KBM-7 (cell line): ENCODE data around the gene SMPD3.

Experiments
- DNase-seq: peaks from one replicate; pipeline ENCODE4 v3.0.0-alpha.2; 2015
- in situ Hi-C: fragments of 300-500 bp; cut with MboI; formaldehyde crosslinking; loops from 2 replicates; pipeline ENCODE4 v1.14.3; 2020; ENCODE audit warnings: low sequenced_read_pairs, low pct_unique_long_range_greater_than_20kb, mixed read lengths

SMPD3 gene

DNA sequence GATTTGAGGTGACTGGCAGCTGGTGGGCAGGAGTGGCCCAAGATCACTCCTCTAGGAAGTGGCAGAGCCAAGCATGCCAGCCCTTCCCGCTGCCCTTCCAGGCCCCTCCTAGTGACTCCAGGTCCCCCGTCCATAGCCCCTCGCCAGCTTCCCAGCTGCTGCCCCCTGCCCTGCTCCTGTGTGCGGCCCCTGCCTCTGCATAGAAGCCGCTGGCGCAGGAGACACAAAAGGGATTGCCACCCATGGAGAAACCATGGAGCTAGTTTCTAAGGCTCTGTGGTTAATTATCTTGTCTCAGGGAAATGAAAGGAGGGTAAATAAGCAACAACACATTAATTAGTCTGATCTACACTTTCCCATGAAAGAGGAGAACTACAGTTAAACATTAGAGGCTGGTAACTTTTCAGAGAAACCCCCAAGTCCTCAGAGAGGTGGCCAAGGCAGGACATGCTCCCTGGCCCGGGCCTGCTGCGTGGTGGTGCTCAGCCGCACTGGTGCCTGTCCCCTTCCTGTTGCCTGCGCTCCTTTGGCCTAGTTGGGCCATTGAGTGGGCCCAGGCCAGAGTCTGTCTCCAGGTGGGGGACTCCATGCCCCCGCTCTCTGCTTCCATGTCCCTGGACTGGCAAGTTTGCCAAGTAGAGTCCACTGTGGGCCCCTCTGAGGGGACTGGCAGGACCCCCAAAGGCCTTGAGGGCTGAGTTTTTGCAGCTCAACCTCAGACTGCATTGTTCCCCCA, 72.3 kb downstream of the SMPD3 start:
- DNase-seq = no peak
- in situ Hi-C loops = no loop called here

DNA sequence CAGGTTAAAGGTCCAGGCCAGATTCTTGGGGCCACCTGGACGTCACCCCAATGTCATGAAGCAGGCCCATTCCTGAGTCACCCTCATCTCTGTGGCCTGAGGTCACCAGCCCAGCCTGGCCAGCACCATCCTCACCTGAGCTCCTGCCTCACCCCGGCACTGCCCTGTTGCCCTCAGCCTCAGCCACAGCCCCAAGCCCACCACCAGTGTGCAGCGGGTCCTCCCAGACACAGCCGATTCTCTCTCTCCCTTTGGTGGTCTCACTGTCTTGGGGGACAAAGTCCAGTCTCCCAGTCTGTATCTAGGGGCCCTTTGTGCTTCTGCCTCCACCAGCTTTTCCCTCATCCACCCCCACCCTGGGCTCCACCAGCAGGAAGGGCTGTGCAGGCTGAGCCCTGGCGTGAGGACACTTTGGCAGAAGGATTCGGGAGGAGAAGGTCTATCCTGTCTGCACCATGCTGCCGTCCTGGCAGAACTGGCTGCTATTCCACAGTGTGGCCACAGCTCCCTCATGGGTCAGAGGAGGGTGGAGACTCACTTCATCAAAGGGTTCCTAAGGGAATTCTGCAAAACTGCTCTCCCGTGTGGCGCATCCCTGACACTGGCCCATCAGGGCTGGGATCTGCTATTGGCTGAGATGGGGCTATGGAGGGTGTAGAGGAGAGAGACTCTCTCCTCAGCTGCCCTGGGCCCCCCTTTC, 73.2 kb downstream of the SMPD3 start:
- no peak for DNase-seq
- in situ Hi-C loops = no loop called here

DNA sequence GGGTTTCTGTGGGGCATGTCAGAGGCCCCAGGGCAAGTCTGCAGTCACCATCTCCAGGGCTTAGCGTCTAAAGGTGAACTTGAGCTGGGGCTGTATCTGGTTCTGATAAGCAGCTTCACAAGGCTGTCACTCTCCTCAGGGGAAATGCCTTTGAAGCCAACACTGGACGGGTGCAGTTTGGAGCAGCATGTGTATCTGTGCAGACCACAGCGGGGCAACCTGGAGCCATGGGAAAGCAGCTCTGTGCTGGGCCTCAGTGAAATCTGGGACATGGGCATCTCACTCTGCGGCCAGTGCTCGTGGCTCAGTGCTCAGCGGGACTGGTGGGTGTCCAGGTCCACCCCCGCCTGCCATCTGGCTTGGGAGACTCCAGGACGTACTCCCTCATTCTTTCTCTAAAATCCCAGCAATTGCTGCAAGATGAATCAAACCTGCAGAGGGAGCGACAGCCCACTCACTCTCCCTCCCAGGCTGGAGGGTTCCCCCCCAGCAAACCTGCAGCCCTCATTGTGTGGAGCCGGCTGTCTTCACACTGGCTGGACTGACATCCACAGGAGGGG, 74.0 kb downstream of the SMPD3 start:
- in situ Hi-C loops = no loop called here
- no peak for DNase-seq

DNA sequence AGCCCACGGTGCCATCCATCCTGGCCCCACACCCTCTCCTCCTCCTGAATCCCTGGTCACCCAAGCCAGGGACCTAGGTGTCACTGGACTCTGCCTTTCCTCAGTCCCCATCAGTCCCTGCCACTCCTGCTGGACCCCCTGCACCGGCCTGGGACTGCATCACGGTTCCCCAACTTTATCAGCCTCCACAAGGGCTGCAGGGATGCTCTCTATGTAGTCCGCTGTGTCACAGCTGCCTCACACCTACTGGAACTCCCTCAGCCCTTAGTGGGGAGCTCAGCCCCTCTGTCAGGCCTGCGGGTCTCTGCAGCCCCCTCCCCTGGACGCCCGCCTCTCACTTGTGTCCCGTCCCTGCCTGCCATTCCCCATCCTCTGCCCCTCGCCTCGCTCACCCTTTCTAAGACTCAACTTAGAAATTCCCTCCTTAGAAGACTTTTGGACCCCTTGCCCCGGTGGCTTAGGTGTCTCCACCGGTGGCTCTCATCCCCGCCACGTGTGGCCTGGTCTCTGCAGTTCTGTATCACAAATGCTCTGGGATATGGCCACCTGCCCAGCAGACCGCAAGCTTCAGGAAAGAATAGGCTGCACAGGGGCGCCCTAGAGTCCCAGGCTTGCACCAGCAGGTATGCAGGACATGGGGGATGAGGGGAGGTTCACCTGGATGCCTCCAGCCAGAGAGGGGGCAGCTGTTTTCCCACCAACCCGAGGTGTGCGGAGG, 74.6 kb downstream of the SMPD3 start:
- in situ Hi-C loops = no loop called here
- no peak for DNase-seq

DNA sequence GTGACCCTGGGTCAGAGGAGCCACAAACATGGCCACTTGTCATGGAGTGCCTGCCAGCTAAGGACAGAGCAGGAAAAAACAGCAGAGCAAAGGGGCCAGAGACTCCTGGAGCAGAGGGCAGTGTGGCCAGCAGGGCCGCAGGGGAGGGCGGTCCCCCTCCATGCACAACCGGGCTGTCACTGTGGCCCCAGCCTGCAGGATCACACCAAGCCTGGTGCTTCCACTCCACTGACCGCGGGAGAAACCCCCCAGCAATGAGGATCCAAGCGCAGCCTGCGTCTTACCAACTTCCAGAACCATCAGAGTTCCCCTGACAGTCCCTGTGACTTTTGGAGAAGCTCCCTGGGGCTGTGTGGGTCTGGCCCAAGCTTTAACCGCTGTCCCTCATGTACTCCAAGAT, 75.5 kb downstream of the SMPD3 start:
- in situ Hi-C loops = no loop called here
- DNase-seq = no peak

DNA sequence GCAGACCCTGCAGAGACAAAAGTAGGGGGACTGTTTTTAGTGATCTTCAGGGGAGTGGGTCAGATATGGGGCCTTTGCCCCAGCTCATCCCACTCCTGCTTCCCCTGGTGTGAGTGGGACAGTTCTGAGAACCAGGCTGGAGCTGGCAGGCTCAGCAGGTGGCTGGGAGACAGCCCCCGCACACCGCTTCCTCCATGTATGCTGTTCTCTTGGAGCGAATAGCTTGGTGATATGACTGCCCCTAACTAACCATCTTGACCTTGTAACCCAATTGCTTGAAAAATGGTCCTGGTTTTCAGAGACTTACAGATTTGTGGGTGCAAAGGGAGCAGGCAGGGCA, 76.0 kb downstream of the SMPD3 start:
- DNase-seq = no peak
- in situ Hi-C loops = no loop called here

DNA sequence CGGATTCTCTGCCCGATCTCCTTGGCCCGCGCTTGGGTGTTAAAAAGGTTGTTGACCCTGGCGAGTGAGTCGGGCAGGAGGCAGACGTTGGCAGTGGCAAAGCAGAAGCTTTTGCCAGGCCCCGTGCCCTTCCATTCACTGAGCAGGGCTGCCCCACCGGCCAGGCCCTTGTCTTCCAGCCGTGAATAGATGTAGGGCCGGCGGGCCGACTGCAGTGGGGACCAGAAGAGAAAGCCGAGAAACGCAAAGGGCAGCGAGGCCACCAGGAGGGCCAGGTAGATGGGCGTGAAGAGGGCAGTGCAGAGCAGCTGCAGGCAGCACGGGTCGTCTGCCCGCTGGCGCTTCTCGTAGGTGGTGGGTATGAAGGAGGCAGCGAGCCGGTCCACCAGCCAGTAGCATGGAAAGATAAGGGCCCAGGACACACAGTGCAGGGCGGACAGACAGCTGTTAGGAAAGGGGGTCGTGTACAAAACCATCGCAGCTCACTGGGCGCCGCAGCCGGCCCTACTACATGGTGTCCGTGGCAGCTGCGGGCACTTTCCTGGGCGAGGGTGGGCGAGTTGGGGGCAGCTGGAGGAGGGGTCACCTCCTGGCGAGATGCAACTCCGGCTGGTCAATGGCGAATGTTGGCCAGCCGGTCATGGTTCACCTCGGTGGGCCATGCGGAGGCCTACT, 76.5 kb downstream of the SMPD3 start:
- DNase-seq = no peak
- in situ Hi-C loops = no loop called here

DNA sequence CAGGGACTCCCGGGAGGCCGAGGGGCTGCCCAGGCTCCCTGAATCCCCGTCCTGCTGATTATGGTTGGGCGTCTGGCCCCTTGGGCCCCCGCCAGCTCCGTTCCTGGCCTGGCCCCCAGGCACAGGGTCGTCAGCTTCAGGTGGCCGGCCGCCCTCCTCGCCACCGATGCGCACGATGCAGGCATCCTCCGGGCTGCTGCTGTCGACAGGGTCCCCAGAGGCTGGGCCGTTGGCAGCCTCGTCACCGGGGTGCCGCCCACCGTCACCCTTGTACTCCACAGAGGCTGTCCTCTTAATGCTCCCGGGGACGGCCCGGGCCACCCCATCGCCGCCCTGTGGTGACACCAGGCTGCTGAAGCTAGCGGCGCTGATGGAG, 77.0 kb downstream of the SMPD3 start:
- in situ Hi-C loops = no loop called here
- DNase-seq = no peak

DNA sequence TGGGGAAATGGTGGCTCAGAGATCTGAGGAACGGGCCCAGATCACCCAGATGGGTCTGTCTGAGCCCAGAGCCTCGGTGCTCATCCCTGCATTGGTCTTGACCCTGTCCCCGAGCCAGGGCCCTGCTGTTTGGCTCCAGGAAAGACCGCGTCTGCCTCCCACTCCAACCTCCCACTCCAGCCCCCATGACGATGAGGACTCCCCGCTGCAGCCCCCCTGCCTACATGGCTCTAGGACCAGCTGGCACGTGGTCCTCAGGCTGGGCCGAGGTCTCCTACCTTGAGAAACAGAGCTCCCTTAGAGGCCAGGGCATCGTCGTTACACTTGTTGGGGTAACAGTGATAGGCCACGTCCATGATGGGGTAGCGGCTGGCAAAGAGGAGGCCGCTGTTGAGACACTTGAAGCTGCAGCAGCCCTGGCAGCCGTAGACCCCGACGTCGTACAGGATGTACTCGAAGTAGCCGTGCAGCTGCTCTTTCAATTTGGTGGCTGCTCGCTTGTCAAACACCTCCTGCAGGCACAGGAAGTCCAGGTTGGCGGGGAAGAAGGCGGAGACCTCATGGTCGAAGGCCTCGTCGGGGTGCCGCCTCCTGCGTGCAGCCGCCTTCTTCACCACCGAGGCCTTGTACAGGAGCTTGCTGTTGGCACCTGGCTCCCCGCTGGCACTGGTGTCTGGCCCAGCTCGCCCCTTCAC, 77.6 kb downstream of the SMPD3 start:
- in situ Hi-C loops = no loop called here
- no peak for DNase-seq

DNA sequence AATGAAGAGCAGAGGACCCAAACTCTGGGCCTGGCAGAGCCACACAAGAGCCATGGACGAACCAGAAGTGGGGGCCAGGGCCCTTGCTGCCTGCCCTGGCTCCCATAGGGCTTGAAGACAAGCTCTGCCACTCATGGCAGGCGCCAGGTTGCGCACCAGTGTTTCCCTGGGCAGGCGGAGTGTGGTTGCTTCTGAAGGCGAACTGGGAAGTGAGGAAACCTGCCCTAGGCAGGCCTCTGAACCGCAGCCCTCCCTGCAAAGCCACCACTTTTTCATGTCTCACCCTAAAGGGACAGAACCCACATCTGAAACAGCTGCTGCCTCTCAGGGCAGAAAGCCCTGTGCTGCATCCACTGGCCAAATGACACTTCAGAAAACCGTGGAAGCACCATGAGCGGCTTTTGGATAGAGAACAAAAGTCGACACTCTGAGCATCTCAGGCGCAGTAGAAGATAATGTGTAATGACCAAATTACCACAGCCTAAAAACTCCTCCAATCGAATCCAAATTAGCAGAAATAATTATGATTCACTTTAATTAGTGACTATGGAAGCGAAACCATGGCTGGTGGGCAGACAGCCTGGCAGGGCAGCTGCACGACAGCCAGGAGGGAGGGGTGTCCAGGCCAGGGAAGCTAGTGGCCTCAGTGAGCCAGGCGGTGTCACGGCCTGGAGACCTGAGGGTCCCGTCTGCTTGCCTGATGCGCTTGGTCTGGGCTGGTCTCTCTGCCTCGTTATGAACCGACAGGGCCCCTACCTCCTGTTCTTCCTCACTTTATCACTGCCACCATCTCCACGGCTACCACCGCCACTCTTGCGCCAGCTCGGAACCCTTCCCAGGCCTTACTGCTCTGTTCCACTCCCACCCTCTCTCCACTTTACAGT, 78.4 kb downstream of the SMPD3 start:
- DNase-seq = peak; percentile 88
- in situ Hi-C loops = no loop called here

DNA sequence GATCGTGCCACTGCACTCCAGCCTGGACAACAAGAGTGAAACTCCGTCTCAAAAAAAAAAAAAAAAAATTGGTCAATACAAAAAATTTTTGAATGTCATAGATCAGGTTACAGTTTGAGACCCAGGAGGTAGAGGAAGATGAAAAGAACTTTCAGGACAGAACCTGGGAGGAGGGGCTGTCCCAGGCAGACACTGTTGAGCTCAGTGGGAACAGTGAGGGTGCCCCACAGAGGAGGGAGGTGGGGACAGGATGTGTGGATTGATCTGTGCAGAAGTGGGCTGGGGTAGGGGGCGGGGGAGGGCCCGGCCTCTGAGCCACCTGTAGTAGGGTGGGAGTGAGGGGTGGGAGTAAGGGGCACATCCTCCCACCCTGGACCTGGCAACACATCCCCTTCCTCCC, 79.1 kb downstream of the SMPD3 start:
- no peak for DNase-seq

DNA sequence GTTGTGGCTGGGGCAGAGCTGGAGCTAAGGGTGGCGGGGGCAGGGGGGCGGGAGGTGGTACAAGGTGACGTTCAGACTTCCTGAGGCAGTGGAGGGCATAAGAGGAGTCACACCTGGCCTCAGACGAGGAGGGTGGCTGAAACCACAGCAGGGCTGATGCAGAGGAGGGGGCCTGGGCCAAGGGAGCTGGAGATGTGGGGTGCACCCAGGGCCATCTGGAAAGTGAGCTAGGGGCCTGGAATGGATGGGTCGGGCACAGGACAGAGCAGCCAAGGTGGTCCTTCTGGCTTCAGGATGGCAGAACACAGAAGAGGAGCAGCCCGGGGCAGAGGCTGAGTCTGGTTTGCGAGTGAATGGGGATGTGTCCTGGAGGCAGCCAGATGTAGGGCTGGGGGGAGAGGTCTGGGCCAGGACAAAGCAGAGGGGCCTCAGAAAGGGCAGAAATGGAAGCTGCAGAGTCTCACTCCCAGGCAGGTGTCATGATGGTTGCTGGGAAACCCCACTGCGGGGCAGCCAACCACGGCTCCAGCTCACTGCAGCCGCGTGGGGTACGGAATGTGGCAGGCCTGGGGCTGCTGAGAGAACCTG, 79.9 kb downstream of the SMPD3 start:
- in situ Hi-C loops = no loop called here
- DNase-seq = no peak

More for the DNA sequence above, 79.1 kb downstream of the SMPD3 start:
- in situ Hi-C loops = no loop called here

DNA sequence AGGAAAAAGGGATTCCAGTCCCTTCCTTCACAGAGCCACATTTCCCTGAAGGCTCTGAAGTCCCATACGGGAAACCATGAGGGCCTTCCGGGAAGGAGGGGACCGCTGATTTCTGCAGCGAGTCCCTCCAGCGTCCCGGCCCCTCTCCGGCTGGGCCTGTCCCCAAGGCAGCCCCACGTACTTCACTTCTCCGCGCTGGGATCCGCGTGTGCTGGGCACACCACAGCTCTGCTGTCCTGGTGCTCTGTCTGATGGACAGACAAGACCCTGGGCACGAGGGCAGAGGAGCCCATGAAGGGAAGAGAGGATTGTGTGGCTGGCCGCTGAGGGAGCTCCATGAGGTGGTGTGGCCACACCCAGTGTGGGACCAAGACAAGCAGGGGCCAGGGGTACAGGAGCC, 80.4 kb downstream of the SMPD3 start:
- in situ Hi-C loops = no loop called here
- DNase-seq = no peak

DNA sequence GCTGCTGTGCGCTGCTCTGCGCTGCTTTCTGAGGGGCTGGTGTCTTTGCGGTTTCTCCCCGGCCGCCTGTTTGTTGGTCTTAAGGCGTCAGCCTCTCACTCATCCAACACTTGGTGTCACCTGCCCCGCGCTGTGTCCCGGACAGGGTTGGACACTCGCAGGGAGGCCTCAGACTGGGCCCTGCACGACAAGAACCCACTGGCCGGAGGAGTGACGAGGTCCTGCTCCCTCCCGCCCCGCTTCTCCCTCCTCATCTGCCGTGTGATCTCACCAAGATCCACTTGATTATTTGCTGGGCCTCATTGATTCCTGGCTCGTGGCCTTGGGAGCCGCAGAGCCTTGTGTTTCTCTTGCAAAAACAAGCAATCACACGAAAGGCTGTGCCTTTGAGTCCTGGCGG, 80.9 kb downstream of the SMPD3 start:
- DNase-seq = no peak
- in situ Hi-C loops = no loop called here

DNA sequence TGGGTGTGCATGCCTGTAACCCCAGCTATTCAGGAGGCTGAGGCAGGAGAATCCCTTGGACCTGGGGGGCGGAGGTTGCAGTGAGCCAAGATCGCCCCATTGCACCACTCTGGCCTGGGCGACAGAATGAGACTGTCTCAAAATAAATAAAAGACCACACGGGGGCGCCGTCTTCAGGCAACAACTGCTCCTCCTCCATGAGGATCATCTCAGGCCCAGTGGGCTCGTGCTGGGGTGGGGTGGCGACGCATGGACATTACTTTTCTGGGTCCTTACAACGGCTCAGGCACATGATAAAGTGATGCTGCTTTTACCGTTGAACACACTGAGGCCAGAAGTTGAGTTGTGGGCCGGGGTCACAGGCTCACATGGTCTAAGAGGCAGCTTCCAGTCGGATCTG, 81.3 kb downstream of the SMPD3 start:
- peak; percentile 75 for DNase-seq
- in situ Hi-C loops = no loop called here

DNA sequence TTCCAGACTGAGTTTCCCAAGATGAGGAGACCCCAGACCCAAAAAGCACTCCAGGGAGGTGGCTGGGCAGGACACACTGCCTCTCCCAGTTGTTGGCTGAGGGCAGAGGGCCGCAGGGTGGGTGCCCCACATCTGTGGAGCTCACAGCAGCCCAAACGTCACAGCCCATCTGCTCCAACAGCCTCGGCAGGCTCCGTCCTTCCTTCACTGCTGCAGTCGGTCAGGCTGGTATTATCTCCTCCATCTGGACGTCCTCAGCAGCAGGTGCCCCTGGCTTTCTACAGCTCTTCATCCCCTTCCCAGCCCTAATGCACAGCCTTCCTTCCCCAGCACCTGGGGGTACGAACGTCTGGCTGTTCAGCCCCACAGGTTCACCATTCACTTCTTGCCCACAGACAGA, 82.2 kb downstream of the SMPD3 start:
- DNase-seq = no peak
- in situ Hi-C loops = no loop called here

DNA sequence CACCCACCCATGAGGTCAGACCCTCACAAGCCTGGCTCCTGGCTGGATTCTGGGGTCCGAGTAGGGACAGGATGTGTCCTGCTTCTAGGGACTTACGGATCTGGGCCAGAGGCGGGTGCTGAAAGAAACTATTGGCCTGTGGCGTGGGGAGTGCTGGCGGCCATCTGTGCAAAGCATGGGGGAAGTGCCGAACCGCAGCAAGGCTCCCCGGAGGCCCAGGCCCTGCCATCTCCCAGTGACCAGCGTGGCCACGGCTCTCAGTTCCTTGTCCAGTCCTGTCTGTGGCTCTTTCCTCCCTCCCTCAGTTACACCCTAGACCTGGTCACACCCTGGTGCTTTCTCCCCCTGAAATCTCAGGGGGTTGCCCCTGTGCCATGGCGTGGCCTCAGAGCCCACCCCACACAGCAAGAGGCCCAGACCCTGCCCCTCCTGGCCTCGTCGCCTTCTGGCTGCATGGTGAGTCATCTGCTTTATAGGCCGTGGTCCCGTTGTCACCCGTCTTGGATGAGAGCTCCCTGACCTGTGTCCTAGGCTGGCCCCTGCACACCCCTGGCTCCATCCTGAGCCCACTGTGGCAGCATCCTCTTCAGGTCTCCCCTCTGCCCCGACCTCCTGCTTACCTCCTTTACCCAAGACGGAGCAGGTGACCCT, 83.0 kb downstream of the SMPD3 start:
- in situ Hi-C loops = no loop called here
- DNase-seq = peak; percentile 27
